Thyroid gland (tissue), 4 donors: ENCODE results near the gene AATF. TPM values are rescaled to one million over a fixed set of nuclear protein-coding genes. Genes with fewer than 3 reads are reported as not detected.

ENCODE experiments used
- DNase-seq, 2 donors: peaks; one replicate each; pipeline ENCODE4 v3.0.0-alpha.2; 2019
- H3K27ac ChIP-seq, 3 donors: fragments of 200-600 bp; sonication (generic); 1 replicate in 2 of 3; 2 replicates in 1 of 3; pipeline ENCODE4 v1.5.1; 2016 to 2019; ENCODE audit warnings: mild to moderate bottlenecking in 1 of 3, moderate library complexity in 1 of 3
- H3K27me3 ChIP-seq: fragments of 200-600 bp; sonication (generic); one replicate; pipeline ENCODE4 v1.5.1; 2019
- H3K36me3 ChIP-seq, 2 donors: fragments of 200-600 bp; sonication (generic); one replicate each; pipeline ENCODE4 v1.5.1; 2016 to 2019
- H3K4me1 ChIP-seq, 2 donors: fragments of 200-600 bp; sonication (generic); one replicate each; pipeline ENCODE4 v1.5.1; 2017 to 2019
- H3K4me3 ChIP-seq, 3 donors: fragments of 200-600 bp; sonication (generic); replicated peaks in 1 of 3; 1 replicate in 2 of 3; 2 replicates in 1 of 3; pipeline ENCODE4 v1.5.1; 2016; ENCODE audit warnings: mild to moderate bottlenecking in 1 of 3
- H3K9me3 ChIP-seq: fragments of 200-600 bp; sonication (generic); one replicate; pipeline ENCODE4 v1.5.1; 2017
- POLR2A ChIP-seq, 2 donors: fragments of 450-650 bp; IDR thresholded peaks; one replicate each; pipeline ENCODE4 v1.6.1; 2017; ENCODE audit warnings: antibody characterized with exemption in 2 of 2, mild to moderate bottlenecking in 2 of 2, moderate library complexity in 1 of 2
- WGBS, 2 donors: methylation state at CpG; one replicate each; pipeline ENCODE4 v1.1.5; 2017; 5-methylcytosine and 5-hydroxymethylcytosine counted together
- intact Hi-C: fragments of 100-400 bp; cut with DNase I; formaldehyde crosslinking; loops from one replicate; pipeline ENCODE4 v1.15.1; 2023
- total RNA-seq, 4 donors: library from RNA; depleted of rRNA; stranded (reverse); fragments of >200 nt; gene quantifications; one replicate each; pipeline ENCODE4 v1.2.3, GENCODE V29; 2016
- TF ChIP-seq, protein P1 (sequence below), 6 experiments: fragments of 200-600 bp in 3 of 6; fragments of 450-650 bp in 3 of 6; sonication (generic) in 3 of 6; IDR thresholded peaks; one replicate each; pipeline ENCODE4 v1.5.1; 2016 to 2019; ENCODE audit warnings: antibody characterized with exemption in 6 of 6, mild to moderate bottlenecking in 2 of 6, inconsistent platforms in 1 of 6, moderate library complexity in 1 of 6

AATF gene
- total RNA-seq, 4 donors from 2014 or later = 28.5 to 38.9 (median 32.4) TPM

DNA sequence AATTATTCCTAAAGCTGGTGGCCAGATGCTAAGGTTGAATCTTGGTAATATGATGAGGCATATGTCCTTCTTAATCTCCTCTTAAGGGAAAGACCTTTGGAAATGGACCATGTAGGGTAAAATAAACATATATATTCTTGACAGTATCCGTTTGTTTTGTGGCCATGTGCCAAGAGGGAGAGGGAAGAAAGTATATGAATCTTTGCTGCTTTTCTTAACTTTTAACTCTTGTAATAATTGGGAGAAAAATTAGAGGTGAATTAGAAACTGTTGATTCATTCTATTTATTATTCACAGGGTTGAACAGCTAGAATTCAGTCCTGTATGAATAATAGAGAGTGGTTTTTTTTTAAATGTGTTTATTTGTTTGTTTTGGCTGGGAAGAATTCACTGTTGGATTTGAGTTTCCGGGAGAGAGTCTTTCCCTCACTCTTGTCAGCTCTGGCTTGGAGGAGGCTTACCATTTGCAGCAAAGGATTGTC, 31.6 kb downstream of the AATF start:
- H3K27ac ChIP-seq = no peak overlapping the region
- H3K27me3 ChIP-seq = no peaks in the 10 kb centered on the region
- intact Hi-C loops = no loop called here
- TF ChIP-seq, protein P1, sequence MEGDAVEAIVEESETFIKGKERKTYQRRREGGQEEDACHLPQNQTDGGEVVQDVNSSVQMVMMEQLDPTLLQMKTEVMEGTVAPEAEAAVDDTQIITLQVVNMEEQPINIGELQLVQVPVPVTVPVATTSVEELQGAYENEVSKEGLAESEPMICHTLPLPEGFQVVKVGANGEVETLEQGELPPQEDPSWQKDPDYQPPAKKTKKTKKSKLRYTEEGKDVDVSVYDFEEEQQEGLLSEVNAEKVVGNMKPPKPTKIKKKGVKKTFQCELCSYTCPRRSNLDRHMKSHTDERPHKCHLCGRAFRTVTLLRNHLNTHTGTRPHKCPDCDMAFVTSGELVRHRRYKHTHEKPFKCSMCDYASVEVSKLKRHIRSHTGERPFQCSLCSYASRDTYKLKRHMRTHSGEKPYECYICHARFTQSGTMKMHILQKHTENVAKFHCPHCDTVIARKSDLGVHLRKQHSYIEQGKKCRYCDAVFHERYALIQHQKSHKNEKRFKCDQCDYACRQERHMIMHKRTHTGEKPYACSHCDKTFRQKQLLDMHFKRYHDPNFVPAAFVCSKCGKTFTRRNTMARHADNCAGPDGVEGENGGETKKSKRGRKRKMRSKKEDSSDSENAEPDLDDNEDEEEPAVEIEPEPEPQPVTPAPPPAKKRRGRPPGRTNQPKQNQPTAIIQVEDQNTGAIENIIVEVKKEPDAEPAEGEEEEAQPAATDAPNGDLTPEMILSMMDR (IDR thresholded peaks at IDR 0.05) = no peak
- no peak for TF ChIP-seq POLR2A (IDR thresholded peaks at IDR 0.05)
- H3K9me3 ChIP-seq = no peaks in the 10 kb centered on the region
- H3K4me3 ChIP-seq = no peak overlapping the region
- DNase-seq = no peak
- no peaks in the 10 kb centered on the region for H3K4me1 ChIP-seq
- WGBS, 2 donors = 34 to 39% methylated on average over 2 of the region's 2 CpGs
- no peaks in the 10 kb centered on the region for H3K36me3 ChIP-seq

DNA sequence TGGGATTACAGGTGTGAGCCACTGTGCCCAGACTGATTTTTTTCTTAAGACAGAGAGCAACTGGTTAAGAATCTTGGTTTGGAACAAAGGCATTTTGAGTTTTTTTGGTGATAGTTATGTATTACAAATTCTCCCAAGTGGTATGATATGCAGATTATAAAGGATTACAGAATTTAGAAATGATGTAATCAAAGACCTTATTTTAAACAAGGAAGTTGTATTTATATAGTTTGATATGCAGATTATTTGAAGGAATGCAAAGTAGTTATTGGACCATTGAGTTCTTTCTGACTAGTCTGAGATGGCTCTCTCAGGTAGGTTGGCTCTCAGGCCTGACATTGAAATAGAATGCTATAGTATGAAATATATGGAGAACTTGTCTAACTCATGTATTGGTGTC, 34.9 kb downstream of the AATF start:
- Histone ChIP-seq H3K9me3 (no peaks in the 10 kb centered on the region), H3K4me3 (no peak overlapping the region), H3K27me3 (no peaks in the 10 kb centered on the region), H3K4me1 (no peaks in the 10 kb centered on the region), H3K36me3 (peaks cover 3 to 5% of the 10 kb centered on the region in 2 donors), H3K27ac (no peak overlapping the region)
- intact Hi-C loops = no loop called here
- no peak for DNase-seq
- no peak for TF ChIP-seq POLR2A (IDR thresholded peaks at IDR 0.05)
- TF ChIP-seq, protein P1 (IDR thresholded peaks at IDR 0.05) = no peak

DNA sequence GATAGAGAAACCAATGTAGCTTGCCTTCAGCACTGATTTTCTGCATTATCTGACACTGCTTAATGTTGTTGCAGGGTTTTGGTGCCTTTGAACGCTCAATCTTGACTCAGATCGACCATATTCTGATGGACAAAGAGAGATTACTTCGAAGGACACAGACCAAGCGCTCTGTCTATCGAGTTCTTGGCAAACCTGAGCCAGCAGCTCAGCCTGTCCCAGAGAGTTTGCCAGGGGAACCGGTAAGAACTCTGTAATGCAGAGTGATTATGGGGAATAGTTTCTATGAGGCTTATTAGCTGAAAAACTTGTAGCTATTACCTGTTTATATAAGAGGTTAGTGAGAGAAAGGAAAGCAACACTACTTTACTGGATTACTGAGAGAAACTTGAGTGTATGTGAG, 40.4 kb downstream of the AATF start:
- Histone ChIP-seq H3K4me3 (no peak overlapping the region), H3K27ac (no peak overlapping the region), H3K9me3 (no peaks in the 10 kb centered on the region), H3K36me3 (peaks cover 22 to 30% of the 10 kb centered on the region in 2 donors), H3K4me1 (no peaks in the 10 kb centered on the region), H3K27me3 (no peaks in the 10 kb centered on the region)
- 88 to 91% methylated on average over 6 of the region's 6 CpGs for WGBS, 2 donors
- no peak for DNase-seq
- intact Hi-C loops = no loop called here
- TF ChIP-seq, protein P1 (IDR thresholded peaks at IDR 0.05) = no peak
- no peak for TF ChIP-seq POLR2A (IDR thresholded peaks at IDR 0.05)

DNA sequence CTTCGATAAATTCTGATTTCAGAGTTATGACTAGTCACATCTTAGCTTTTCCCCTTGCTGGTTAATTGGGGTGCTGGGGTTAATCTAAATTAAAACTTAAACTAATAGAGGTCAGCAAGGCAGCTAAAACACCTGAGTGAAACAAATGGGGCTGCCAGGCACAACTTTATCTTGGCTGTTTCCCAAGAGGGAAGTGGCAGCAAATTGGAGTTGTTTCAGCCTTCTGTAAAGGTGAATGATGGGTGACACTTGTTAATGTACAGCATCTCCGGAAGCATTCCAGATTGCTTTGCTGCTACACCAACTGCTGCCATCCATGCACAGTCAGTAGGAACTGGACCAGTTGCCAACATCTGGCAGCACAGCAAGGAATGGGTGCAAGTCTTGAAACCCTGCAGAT, 43.9 kb downstream of the AATF start:
- no peak overlapping the region for H3K27ac ChIP-seq
- H3K4me1 ChIP-seq = no peaks in the 10 kb centered on the region
- TF ChIP-seq POLR2A (IDR thresholded peaks at IDR 0.05) = no peak
- TF ChIP-seq, protein P1 (IDR thresholded peaks at IDR 0.05) = no peak
- WGBS, 2 donors = 77 to 85% methylated on average over 2 of the region's 2 CpGs
- H3K27me3 ChIP-seq = no peaks in the 10 kb centered on the region
- intact Hi-C loops = no loop called here
- DNase-seq = no peak
- H3K36me3 ChIP-seq = peaks cover 37 to 51% of the 10 kb centered on the region in 2 donors
- H3K4me3 ChIP-seq = no peak overlapping the region
- H3K9me3 ChIP-seq = no peaks in the 10 kb centered on the region

DNA sequence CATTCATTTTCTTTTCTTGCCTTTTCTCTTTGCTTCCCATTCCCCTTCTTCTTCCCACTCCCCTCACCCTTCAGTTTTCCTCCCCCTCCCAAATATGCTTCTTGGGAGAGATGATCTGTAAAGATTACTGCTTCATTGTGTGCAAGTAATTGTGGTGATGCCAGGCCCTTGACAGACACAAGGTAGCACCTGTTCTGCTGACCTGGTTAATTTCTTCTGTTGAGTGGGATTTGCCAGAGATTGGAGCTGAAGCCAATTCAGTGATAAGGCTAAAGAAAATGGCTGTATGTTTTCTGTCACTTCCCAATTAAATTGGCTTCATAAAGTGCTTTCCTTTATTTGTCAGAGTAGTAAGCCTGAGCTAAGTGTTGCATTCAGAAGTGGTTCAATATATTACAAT, 44.5 kb downstream of the AATF start:
- peaks cover 37 to 52% of the 10 kb centered on the region in 2 donors for H3K36me3 ChIP-seq
- DNase-seq = no peak
- H3K27me3 ChIP-seq = no peaks in the 10 kb centered on the region
- no peaks in the 10 kb centered on the region for H3K4me1 ChIP-seq
- H3K27ac ChIP-seq = no peak overlapping the region
- intact Hi-C loops = no loop called here
- TF ChIP-seq POLR2A (IDR thresholded peaks at IDR 0.05) = no peak
- TF ChIP-seq, protein P1 (IDR thresholded peaks at IDR 0.05) = no peak
- no peak overlapping the region for H3K4me3 ChIP-seq
- H3K9me3 ChIP-seq = no peaks in the 10 kb centered on the region
